Stomach (tissue), 4 donors: ENCODE results near the gene ZNF284.

Experiments
- EP300 ChIP-seq: sonication (generic); formaldehyde crosslinking; IDR thresholded peaks from one replicate; pipeline ENCODE4 v1.6.1; 2017; ENCODE audit warnings: antibody characterized with exemption
- POLR2A ChIP-seq, 4 donors: fragments of 450-650 bp; IDR thresholded peaks; one replicate each; pipeline ENCODE4 v1.6.1; 2016; ENCODE audit warnings: antibody characterized with exemption in 4 of 4, control low read depth in 2 of 4, mild to moderate bottlenecking in 1 of 4, moderate library complexity in 1 of 4
- POLR2AphosphoS5 ChIP-seq, 3 donors: sonication (generic); formaldehyde crosslinking; IDR thresholded peaks; one replicate each; pipeline ENCODE4 v1.6.1; 2016; ENCODE audit warnings: antibody characterized with exemption in 3 of 3
- TF ChIP-seq, protein P1 (sequence below), 7 experiments: fragments of 450-650 bp in 4 of 7; fragments of 200-600 bp in 3 of 7; sonication (generic) in 3 of 7; IDR thresholded peaks; one replicate each; pipeline ENCODE4 v1.5.1; 2016 to 2019; ENCODE audit warnings: antibody characterized with exemption in 7 of 7, control low read depth in 2 of 7, mild to moderate bottlenecking in 1 of 7

DNA sequence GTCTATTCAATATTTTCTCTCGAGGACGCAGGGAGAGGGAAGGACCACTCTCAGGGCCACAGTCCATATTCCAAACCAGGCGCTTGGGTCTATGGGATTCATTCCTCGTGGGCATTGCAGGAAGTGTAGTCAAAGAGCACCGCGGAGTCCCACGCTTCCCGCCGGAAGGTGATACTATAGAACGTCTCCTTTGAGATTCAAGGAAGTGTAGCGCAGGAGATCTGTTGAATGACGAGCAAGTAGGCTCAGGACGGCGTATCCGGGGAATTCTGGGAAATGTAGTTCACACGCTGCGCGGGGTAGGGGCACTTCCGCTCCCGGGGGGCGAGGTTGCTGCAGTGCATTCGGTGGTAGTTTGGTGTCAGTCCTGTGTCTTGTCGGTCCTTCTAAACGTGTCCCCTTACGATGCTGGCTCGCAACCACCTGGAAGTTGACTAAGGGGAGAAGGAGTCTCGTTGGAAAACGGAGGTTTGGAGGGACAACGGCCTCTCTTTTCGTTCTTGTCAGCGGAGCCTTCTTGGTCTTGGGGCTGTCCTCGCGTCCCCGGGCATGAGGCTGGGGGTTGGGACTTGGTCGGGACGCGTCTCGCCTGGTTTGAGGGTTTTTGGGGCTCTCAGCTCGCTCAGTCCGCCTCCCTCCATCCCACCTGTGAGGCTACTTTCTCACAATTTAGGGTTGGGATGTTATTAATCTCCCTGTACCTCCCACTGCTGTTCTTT lies at the start of gene ZNF284:
- TF ChIP-seq, protein P1, sequence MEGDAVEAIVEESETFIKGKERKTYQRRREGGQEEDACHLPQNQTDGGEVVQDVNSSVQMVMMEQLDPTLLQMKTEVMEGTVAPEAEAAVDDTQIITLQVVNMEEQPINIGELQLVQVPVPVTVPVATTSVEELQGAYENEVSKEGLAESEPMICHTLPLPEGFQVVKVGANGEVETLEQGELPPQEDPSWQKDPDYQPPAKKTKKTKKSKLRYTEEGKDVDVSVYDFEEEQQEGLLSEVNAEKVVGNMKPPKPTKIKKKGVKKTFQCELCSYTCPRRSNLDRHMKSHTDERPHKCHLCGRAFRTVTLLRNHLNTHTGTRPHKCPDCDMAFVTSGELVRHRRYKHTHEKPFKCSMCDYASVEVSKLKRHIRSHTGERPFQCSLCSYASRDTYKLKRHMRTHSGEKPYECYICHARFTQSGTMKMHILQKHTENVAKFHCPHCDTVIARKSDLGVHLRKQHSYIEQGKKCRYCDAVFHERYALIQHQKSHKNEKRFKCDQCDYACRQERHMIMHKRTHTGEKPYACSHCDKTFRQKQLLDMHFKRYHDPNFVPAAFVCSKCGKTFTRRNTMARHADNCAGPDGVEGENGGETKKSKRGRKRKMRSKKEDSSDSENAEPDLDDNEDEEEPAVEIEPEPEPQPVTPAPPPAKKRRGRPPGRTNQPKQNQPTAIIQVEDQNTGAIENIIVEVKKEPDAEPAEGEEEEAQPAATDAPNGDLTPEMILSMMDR (IDR thresholded peaks at IDR 0.05), result no peak
- TF ChIP-seq EP300 (no peak), POLR2A (IDR thresholded peaks at IDR 0.05) (no peak), POLR2AphosphoS5 (IDR thresholded peaks at IDR 0.05) (peak; percentile 63 to 79 (median 69))
